Trophoblast cell (in vitro differentiated cells and primary cell): Measurements from ENCODE around the gene SMARCD3.
A peak's percentile ranks its signal among the peaks of the same experiment; 100 is the strongest.

ENCODE experiments used
- DNase-seq, 2 donors: peaks; one replicate each; pipeline ENCODE4 v3.0.0-alpha.2; 2016
- H2AFZ ChIP-seq: 2 replicates; pipeline ENCODE4 v1.6.1; 2013; ENCODE audit warnings: low read length, moderate library complexity, mild to moderate bottlenecking; ENCODE audit not compliant: insufficient read depth, poor library complexity
- H2AK5ac ChIP-seq: 2 replicates; pipeline ENCODE4 v1.6.1; 2013; ENCODE audit warnings: mild to moderate bottlenecking, low read length
- H2BK120ac ChIP-seq: 2 replicates; pipeline ENCODE4 v1.6.1; 2013; ENCODE audit warnings: low read length, mild to moderate bottlenecking, moderate library complexity; ENCODE audit not compliant: insufficient read depth, poor library complexity
- H2BK12ac ChIP-seq: 2 replicates; pipeline ENCODE4 v1.6.1; 2013; ENCODE audit warnings: mild to moderate bottlenecking, low read length, moderate library complexity
- H2BK5ac ChIP-seq: 2 replicates; pipeline ENCODE4 v1.6.1; 2013; ENCODE audit warnings: low read length, low read depth, moderate library complexity, mild to moderate bottlenecking; ENCODE audit not compliant: poor library complexity
- H3K14ac ChIP-seq: 2 replicates; pipeline ENCODE4 v1.6.1; 2013; ENCODE audit warnings: mild to moderate bottlenecking, low read length
- H3K18ac ChIP-seq: 2 replicates; pipeline ENCODE4 v1.6.1; 2013; ENCODE audit warnings: mild to moderate bottlenecking, low read length
- H3K23ac ChIP-seq: 2 replicates; pipeline ENCODE4 v1.6.1; 2013; ENCODE audit warnings: low read length
- H3K27ac ChIP-seq: 2 replicates; pipeline ENCODE4 v1.5.1; 2013; ENCODE audit warnings: low read depth, mild to moderate bottlenecking, inconsistent platforms, low read length, moderate library complexity
- H3K27me3 ChIP-seq: 2 replicates; pipeline ENCODE4 v1.6.1; 2013; ENCODE audit warnings: inconsistent platforms, mild to moderate bottlenecking, low read length, moderate library complexity; ENCODE audit not compliant: insufficient read depth
- H3K36me3 ChIP-seq, 2 experiments: 1 replicate in 1 of 2; 2 replicates in 1 of 2; pipeline ENCODE4 v1.6.1; 2013; ENCODE audit warnings: low read length in 2 of 2, mild to moderate bottlenecking in 2 of 2, moderate library complexity in 1 of 2; ENCODE audit not compliant: insufficient read depth in 2 of 2, control insufficient read depth in 1 of 2
- H3K4ac ChIP-seq: 2 replicates; pipeline ENCODE4 v1.6.1; 2013; ENCODE audit warnings: low read depth, mild to moderate bottlenecking, low read length, moderate library complexity
- H3K4me1 ChIP-seq, 2 experiments: 1 replicate in 1 of 2; 2 replicates in 1 of 2; pipeline ENCODE4 v1.6.1; 2013; ENCODE audit warnings: low read length in 2 of 2, mild to moderate bottlenecking in 2 of 2, moderate library complexity in 1 of 2; ENCODE audit not compliant: insufficient read depth in 2 of 2, control insufficient read depth in 1 of 2
- H3K4me2 ChIP-seq: 2 replicates; pipeline ENCODE4 v1.6.1; 2013; ENCODE audit warnings: inconsistent platforms, mild to moderate bottlenecking, low read length, moderate library complexity
- H3K4me3 ChIP-seq: 2 replicates; pipeline ENCODE4 v1.5.1; 2013; ENCODE audit warnings: mild to moderate bottlenecking, low read depth, low read length, inconsistent platforms
- H3K79me1 ChIP-seq: one replicate; pipeline ENCODE4 v1.6.1; 2013; ENCODE audit warnings: low read length
- H3K79me2 ChIP-seq: 2 replicates; pipeline ENCODE4 v1.6.1; 2013; ENCODE audit warnings: low read length, mild to moderate bottlenecking; ENCODE audit not compliant: control insufficient read depth, insufficient read depth, poor library complexity
- H3K9ac ChIP-seq: 2 replicates; pipeline ENCODE4 v1.6.1; 2013; ENCODE audit warnings: mild to moderate bottlenecking, low read length
- H3K9me3 ChIP-seq: 2 replicates; pipeline ENCODE4 v1.6.1; 2013; ENCODE audit warnings: low read depth, mild to moderate bottlenecking, control low read depth, inconsistent platforms, low read length; ENCODE audit not compliant: insufficient read depth
- H4K12ac ChIP-seq: 2 replicates; pipeline ENCODE4 v1.6.1; 2013; ENCODE audit warnings: low read depth, mild to moderate bottlenecking, low read length, moderate library complexity
- H4K8ac ChIP-seq: 2 replicates; pipeline ENCODE4 v1.6.1; 2013; ENCODE audit warnings: low read depth, mild to moderate bottlenecking, low read length, moderate library complexity
- H4K91ac ChIP-seq: one replicate; pipeline ENCODE4 v1.6.1; 2013; ENCODE audit warnings: low read depth, mild to moderate bottlenecking, low read length, moderate library complexity
- WGBS: extraction: QIAGEN DNeasy Blood & Tissue Kit; methylation state at CpG from one replicate; pipeline ENCODE4 v1.1.7; 2013; ENCODE audit warnings: missing lambda C conversion rate; ENCODE audit not compliant: insufficient read length, insufficient coverage; ENCODE audit errors: extremely low coverage; 5-methylcytosine and 5-hydroxymethylcytosine counted together

The SMARCD3 gene

GRCh38 chr7:151218170-151218569, 30.3 kb downstream of the SMARCD3 start:
- no peaks in the 10 kb centered on the region for H3K79me1 ChIP-seq
- peaks cover 51 to 72% of the 10 kb centered on the region in 2 experiments for H3K36me3 ChIP-seq
- H3K4me3 ChIP-seq = no peak overlapping the region
- H3K27me3 ChIP-seq = no peaks in the 10 kb centered on the region
- H3K9ac ChIP-seq = no peak overlapping the region
- DNase-seq = no peak
- no peak overlapping the region for H4K8ac ChIP-seq
- no peak overlapping the region for H3K4ac ChIP-seq
- no peak overlapping the region for H3K18ac ChIP-seq
- no peak overlapping the region for H3K27ac ChIP-seq
- no peak overlapping the region for H2AFZ ChIP-seq
- H3K4me1 ChIP-seq = peaks cover 2% of the 10 kb centered on the region in 2 experiments
- H3K23ac ChIP-seq = no peak overlapping the region
- H2AK5ac ChIP-seq = no peak overlapping the region
- no peak overlapping the region for H4K91ac ChIP-seq
- H3K14ac ChIP-seq = no peak overlapping the region
- H2BK5ac ChIP-seq = no peak overlapping the region
- H3K9me3 ChIP-seq = no peaks in the 10 kb centered on the region
- no peak overlapping the region for H3K4me2 ChIP-seq
- H4K12ac ChIP-seq = no peak overlapping the region
- H2BK12ac ChIP-seq = no peak overlapping the region
- H3K79me2 ChIP-seq = no peaks in the 10 kb centered on the region
- no CpG with 5 or more reads among the region's 9 CpGs for WGBS
- H2BK120ac ChIP-seq = no peak overlapping the region

GRCh38 chr7:151215396-151215795, 33.1 kb downstream of the SMARCD3 start:
- no peak overlapping the region for H2AFZ ChIP-seq
- H3K4me1 ChIP-seq = peaks cover 6 to 7% of the 10 kb centered on the region in 2 experiments
- H3K23ac ChIP-seq = no peak overlapping the region
- peaks cover 44 to 57% of the 10 kb centered on the region in 2 experiments for H3K36me3 ChIP-seq
- H2BK120ac ChIP-seq = no peak overlapping the region
- no peak overlapping the region for H3K4ac ChIP-seq
- no peak overlapping the region for H2BK5ac ChIP-seq
- H3K14ac ChIP-seq = no peak overlapping the region
- H3K79me2 ChIP-seq = no peaks in the 10 kb centered on the region
- H3K9me3 ChIP-seq = no peaks in the 10 kb centered on the region
- no peak overlapping the region for H4K8ac ChIP-seq
- no peak overlapping the region for H2AK5ac ChIP-seq
- H3K18ac ChIP-seq = no peak overlapping the region
- H3K9ac ChIP-seq = no peak overlapping the region
- no CpG with 5 or more reads among the region's 5 CpGs for WGBS
- H3K4me3 ChIP-seq = no peak overlapping the region
- H3K27me3 ChIP-seq = no peaks in the 10 kb centered on the region
- no peak overlapping the region for H3K4me2 ChIP-seq
- H4K12ac ChIP-seq = no peak overlapping the region
- no peak overlapping the region for H2BK12ac ChIP-seq
- H3K79me1 ChIP-seq = no peaks in the 10 kb centered on the region
- no peak for DNase-seq
- no peak overlapping the region for H4K91ac ChIP-seq
- no peak overlapping the region for H3K27ac ChIP-seq

GRCh38 chr7:151213826-151214225, 34.7 kb downstream of the SMARCD3 start:
- no peak overlapping the region for H4K12ac ChIP-seq
- H3K79me1 ChIP-seq = no peaks in the 10 kb centered on the region
- H3K27me3 ChIP-seq = no peaks in the 10 kb centered on the region
- H3K4me3 ChIP-seq = no peak overlapping the region
- no peak overlapping the region for H4K8ac ChIP-seq
- H3K4me1 ChIP-seq = peaks cover 6 to 7% of the 10 kb centered on the region in 2 experiments
- H3K18ac ChIP-seq = no peak overlapping the region
- H3K4ac ChIP-seq = no peak overlapping the region
- H3K36me3 ChIP-seq = peaks cover 36 to 48% of the 10 kb centered on the region in 2 experiments
- no CpG with 5 or more reads among the region's 3 CpGs for WGBS
- H3K23ac ChIP-seq = no peak overlapping the region
- H4K91ac ChIP-seq = no peak overlapping the region
- H3K9ac ChIP-seq = no peak overlapping the region
- no peak overlapping the region for H2AK5ac ChIP-seq
- DNase-seq = no peak
- H2AFZ ChIP-seq = no peak overlapping the region
- no peak overlapping the region for H3K27ac ChIP-seq
- no peak overlapping the region for H2BK12ac ChIP-seq
- H3K4me2 ChIP-seq = no peak overlapping the region
- H2BK5ac ChIP-seq = no peak overlapping the region
- H3K79me2 ChIP-seq = no peaks in the 10 kb centered on the region
- no peaks in the 10 kb centered on the region for H3K9me3 ChIP-seq
- H2BK120ac ChIP-seq = no peak overlapping the region
- H3K14ac ChIP-seq = no peak overlapping the region

GRCh38 chr7:151212626-151213025, 35.9 kb downstream of the SMARCD3 start:
- Histone ChIP-seq H3K4ac (no peak overlapping the region), H3K9me3 (no peaks in the 10 kb centered on the region), H3K18ac (no peak overlapping the region), H4K12ac (no peak overlapping the region), H3K9ac (no peak overlapping the region), H3K14ac (no peak overlapping the region), H2BK12ac (no peak overlapping the region), H3K23ac (no peak overlapping the region), H2AK5ac (no peak overlapping the region), H3K79me1 (no peaks in the 10 kb centered on the region), H4K8ac (no peak overlapping the region), H3K4me2 (no peak overlapping the region), H2BK120ac (no peak overlapping the region), H3K27ac (no peak overlapping the region), H3K4me3 (no peak overlapping the region), H3K27me3 (no peaks in the 10 kb centered on the region), H3K36me3 (peaks cover 25 to 36% of the 10 kb centered on the region in 2 experiments), H2AFZ (no peak overlapping the region), H4K91ac (no peak overlapping the region), H3K79me2 (no peaks in the 10 kb centered on the region), H2BK5ac (no peak overlapping the region), H3K4me1 (peaks cover 6 to 7% of the 10 kb centered on the region in 2 experiments)
- DNase-seq = peak; percentile 72 to 75
- no CpG with 5 or more reads among the region's 5 CpGs for WGBS
